K562 (cell line): ENCODE data around the gene MMS22L. TPM values are rescaled to one million over a fixed set of nuclear protein-coding genes. Genes with fewer than 3 reads are reported as not detected.

Experiments
- ATAC-seq: fragments of 200-7000 bp; cut with Tn5 transposase; 3 replicates; pipeline ENCODE4 v1.9.1; 2020; ENCODE audit warnings: moderate library complexity
- BruUV-seq: library from RNA; stranded (reverse); fragments of 400-500 nt; replicated peaks from 2 replicates; lab custom pipeline; 2021; lab: Mats Ljungman, UMichigan
- CTCF ChIA-PET: fragments of 300-600 bp; formaldehyde crosslinking; extraction: SDS; loops from one replicate; lab custom pipeline; 2021; ENCODE audit warnings: low intra/inter-chr PET ratio; lab: Yijun Ruan, JAX
- POLR2A ChIA-PET: fragments of 300-600, 350-650 bp; sonication (Branson Sonifier 250); formaldehyde crosslinking; extraction: SDS; loops from one replicate; lab custom pipeline; 2021; ENCODE audit warnings: antibody characterized with exemption, inconsistent platforms; lab: Yijun Ruan, JAX
- DNase-seq, 4 experiments: peaks; one replicate each; pipeline versions ENCODE4 v3.0.0 to v3.0.0-alpha.2; 2011 to 2018; ENCODE audit warnings: low spot score in 3 of 4, mixed read lengths in 3 of 4; ENCODE audit errors: extremely low read depth in 1 of 4
- FAIRE-seq: peaks from 2 replicates; lab custom pipeline; 2011; peaks lifted over from hg19 to GRCh38; lab: Jason Lieb, UNC
- H2AFZ ChIP-seq: 2 replicates; pipeline ENCODE4 v1.6.0; 2011; ENCODE audit warnings: low read depth, low read length, control low read depth, inconsistent platforms
- H3K27ac ChIP-seq: fragments of 200-600 bp; 3 replicates; pipeline ENCODE4 v1.8.0; 2011; ENCODE audit warnings: low read depth, mild to moderate bottlenecking, control low read depth, inconsistent platforms, low read length, moderate library complexity, mixed read lengths; ENCODE audit errors: extremely low read depth
- H3K27me3 ChIP-seq, 2 experiments: fragments of 300-600 bp in 1 of 2; 2 replicates in 1 of 2; 3 replicates in 1 of 2; pipeline versions ENCODE4 v1.6.0 to v1.8.0; 2011; ENCODE audit warnings: inconsistent platforms in 2 of 2, low read length in 2 of 2, mild to moderate bottlenecking in 1 of 2, mixed read lengths in 1 of 2, moderate library complexity in 1 of 2; ENCODE audit not compliant: control insufficient read depth in 2 of 2, insufficient read depth in 2 of 2
- H3K36me3 ChIP-seq: fragments of 300-600 bp; 3 replicates; pipeline ENCODE4 v1.8.0; 2011; ENCODE audit warnings: mild to moderate bottlenecking, low read length, inconsistent platforms; ENCODE audit not compliant: control insufficient read depth, insufficient read depth
- H3K4me1 ChIP-seq, 2 experiments: fragments of 200-600 bp in 1 of 2; replicated peaks in 1 of 2; 2 replicates in 1 of 2; 3 replicates in 1 of 2; pipeline versions ENCODE4 v1.5.1 to v1.8.0; 2011; ENCODE audit warnings: inconsistent platforms in 2 of 2, low read length in 2 of 2, mild to moderate bottlenecking in 1 of 2, mixed read lengths in 1 of 2, moderate library complexity in 1 of 2; ENCODE audit not compliant: control insufficient read depth in 2 of 2, insufficient read depth in 2 of 2
- H3K4me2 ChIP-seq: 2 replicates; pipeline ENCODE4 v1.6.1; 2011; ENCODE audit warnings: low read length, control low read depth, inconsistent platforms, mixed read lengths; ENCODE audit not compliant: insufficient read depth
- H3K4me3 ChIP-seq: fragments of 200-600 bp; sonication (generic), shearing (Covaris generic); 2 replicates; pipeline ENCODE4 v1.5.1; 2016; ENCODE audit warnings: control low read depth, inconsistent platforms
- H3K79me2 ChIP-seq: fragments of 200-600 bp; 3 replicates; pipeline ENCODE4 v1.8.0; 2011; ENCODE audit warnings: low read length, inconsistent platforms; ENCODE audit not compliant: control insufficient read depth, insufficient read depth
- H3K9ac ChIP-seq, 2 experiments: 2 replicates each; pipeline versions ENCODE4 v1.6.0 to v1.6.1; 2011; ENCODE audit warnings: low read depth in 2 of 2, low read length in 2 of 2, control low read depth in 1 of 2, inconsistent platforms in 1 of 2, mild to moderate bottlenecking in 1 of 2, mixed read lengths in 1 of 2; ENCODE audit not compliant: insufficient read depth in 1 of 2
- H3K9me1 ChIP-seq: one replicate; pipeline ENCODE4 v1.6.0; 2011; ENCODE audit warnings: inconsistent platforms, mild to moderate bottlenecking, low read length, moderate library complexity; ENCODE audit not compliant: control insufficient read depth, insufficient read depth
- H3K9me3 ChIP-seq: replicated peaks from 2 replicates; pipeline ENCODE4 v1.5.1; 2011; ENCODE audit warnings: low read depth, low read length, inconsistent platforms; ENCODE audit not compliant: control insufficient read depth, insufficient read depth
- H4K20me1 ChIP-seq: replicated peaks from 2 replicates; pipeline ENCODE4 v1.6.1; 2011; ENCODE audit warnings: low read length, inconsistent platforms, mixed read lengths; ENCODE audit not compliant: control insufficient read depth, insufficient read depth
- HMBOX1 ChIP-seq: sonication (generic); IDR thresholded peaks from 2 replicates; pipeline ENCODE4 v1.6.1; 2016
- ZNF395 ChIP-seq: fragments of 200-800 bp; sonication (Bioruptor generic); IDR thresholded peaks from 2 replicates; pipeline ENCODE4 v1.6.1; 2017; ENCODE audit warnings: missing genetic modification characterization, missing compliant biosample characterization
- WGBS: fragments of 100-300 bp; shearing (Covaris generic); methylation state at CpG from one replicate; pipeline ENCODE4 v1.1.6; 2016; ENCODE audit warnings: low coverage, mixed read lengths; ENCODE audit not compliant: insufficient coverage; ENCODE audit errors: missing lambda C conversion rate; 5-methylcytosine and 5-hydroxymethylcytosine counted together
- in situ Hi-C: fragments of 300-500 bp; cut with MboI; formaldehyde crosslinking; loops from 4 replicates; pipeline ENCODE4 v1.15.0; 2018; ENCODE audit warnings: inconsistent platforms, mixed read lengths
- intact Hi-C: fragments of 100-400 bp; cut with micrococcal nuclease; formaldehyde crosslinking; loops from 2 replicates; pipeline ENCODE4 v1.14.2; 2022
- polyA plus RNA-seq, 8 experiments: library from polyadenylated mRNA; depleted of rRNA in 4 of 8; stranded (reverse) in 5 of 8; unstranded in 3 of 8; fragments of >200 nt; fragmentation: Nextera tagmentation in 2 of 8; fragmentation: Illumina TruSeq in 1 of 8; extraction: Ambion mirVana in 2 of 8; extraction: Trizol in 1 of 8; gene quantifications; 2 replicates each; pipeline versions ENCODE4 v1.2.1 to v1.2.3, GENCODE V29; 2011 to 2014; ENCODE audit warnings: inconsistent platforms in 1 of 8, missing spikeins in 1 of 8
- total RNA-seq, 7 experiments: library from RNA; depleted of rRNA in 6 of 7; stranded (reverse); fragments of >200 nt in 6 of 7; fragmentation: Illumina TruSeq in 2 of 7; extraction: Trizol in 2 of 7; gene quantifications; 2 replicates each; pipeline versions ENCODE4 v1.2.1 to v1.2.3, GENCODE V29; 2011 to 2021; ENCODE audit warnings: low replicate concordance in 1 of 7

MMS22L gene
- total and polyA plus RNA-seq, 9 of the 15 experiments (the other 6 are each of a cell fraction or from before 2014, with no cell fraction given), result 13.0 to 59.5 (median 26.9) TPM

- intact Hi-C loops, result no loop called here
Observed at GRCh38 chr6:97322226-97322625, 39.2 kb upstream of the MMS22L start.

More at GRCh38 chr6:97322226-97322625, 39.2 kb upstream of the MMS22L start:
- in situ Hi-C loops, result no loop called here
- DNase-seq, result no peak
- Histone ChIP-seq H3K9me3 (no peaks in the 10 kb centered on the region), H4K20me1 (no peaks in the 10 kb centered on the region), H3K79me2 (no peaks in the 10 kb centered on the region), H3K4me1 (no peaks in the 10 kb centered on the region), H3K9me1 (no peaks in the 10 kb centered on the region), H3K36me3 (no peaks in the 10 kb centered on the region), H3K4me2 (no peak overlapping the region), H3K4me3 (no peak overlapping the region), H2AFZ (no peak overlapping the region), H3K27me3 (no peaks in the 10 kb centered on the region), H3K27ac (no peak overlapping the region), H3K9ac (no peak overlapping the region)
- POLR2A ChIA-PET, result no interaction called here
- no peak for FAIRE-seq
- no peak for ATAC-seq
- TF ChIP-seq HMBOX1, result 0 out of 2 replicates have a peak, but pooled peaks have one; percentile 21
- no peak for TF ChIP-seq ZNF395 (CRISPR knock-in tag)
- CTCF ChIA-PET, result no interaction called here
- BruUV-seq, result no TSS peak
- 7% methylated on average over 1 of the region's 1 CpG for WGBS
